Activated CD8-positive, alpha-beta memory T cell treated with anti-CD3 and anti-CD28 coated beads for 48 hours (primary cell): ENCODE data around the gene CAMK2A.

ENCODE experiments used
- DNase-seq, 3 experiments: peaks; one replicate each; pipeline ENCODE4 v3.0.0-alpha.2; 2020; ENCODE audit warnings: low read depth in 2 of 3, low spot score in 2 of 3

Gene CAMK2A

DNA sequence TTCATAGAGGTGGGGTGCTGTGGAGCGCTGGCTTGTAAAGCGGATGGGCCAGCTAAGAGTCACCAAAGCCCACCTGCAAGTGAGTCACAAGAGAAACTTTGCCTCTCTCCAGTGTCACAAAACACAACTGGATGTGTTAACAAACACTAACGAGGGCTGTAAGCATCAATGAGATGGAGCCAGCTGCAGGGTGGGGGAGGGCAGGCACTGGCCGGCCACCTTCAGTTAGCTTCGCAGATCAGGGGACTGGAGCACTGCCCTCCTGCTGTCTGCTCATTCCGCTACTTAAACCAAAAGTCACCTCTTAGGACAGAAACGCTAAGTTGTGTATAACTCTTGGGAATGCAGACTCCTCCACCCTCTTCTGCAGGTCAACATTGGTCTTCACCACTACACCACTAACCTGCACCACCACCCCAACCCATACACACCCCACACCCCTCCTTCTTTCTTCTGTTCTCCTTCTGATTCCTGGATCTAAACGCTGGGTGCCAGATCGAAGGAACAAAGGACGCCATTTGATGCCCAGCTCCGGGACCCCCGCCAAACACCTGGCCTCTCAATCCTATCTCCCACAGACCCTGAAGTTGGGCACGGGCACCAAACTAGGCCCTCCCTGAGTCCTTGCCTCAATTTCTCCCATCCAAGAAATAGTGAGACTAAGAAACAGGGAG is 11.1 kb upstream of the CAMK2A start:
- DNase-seq, result no peak

- no peak for DNase-seq
Measured at GRCh38 chr5:150299571-150300327, 10.2 kb upstream of the CAMK2A start.

- no peak for DNase-seq
Measured at GRCh38 chr5:150298701-150299451, 9.3 kb upstream of the CAMK2A start.

DNA sequence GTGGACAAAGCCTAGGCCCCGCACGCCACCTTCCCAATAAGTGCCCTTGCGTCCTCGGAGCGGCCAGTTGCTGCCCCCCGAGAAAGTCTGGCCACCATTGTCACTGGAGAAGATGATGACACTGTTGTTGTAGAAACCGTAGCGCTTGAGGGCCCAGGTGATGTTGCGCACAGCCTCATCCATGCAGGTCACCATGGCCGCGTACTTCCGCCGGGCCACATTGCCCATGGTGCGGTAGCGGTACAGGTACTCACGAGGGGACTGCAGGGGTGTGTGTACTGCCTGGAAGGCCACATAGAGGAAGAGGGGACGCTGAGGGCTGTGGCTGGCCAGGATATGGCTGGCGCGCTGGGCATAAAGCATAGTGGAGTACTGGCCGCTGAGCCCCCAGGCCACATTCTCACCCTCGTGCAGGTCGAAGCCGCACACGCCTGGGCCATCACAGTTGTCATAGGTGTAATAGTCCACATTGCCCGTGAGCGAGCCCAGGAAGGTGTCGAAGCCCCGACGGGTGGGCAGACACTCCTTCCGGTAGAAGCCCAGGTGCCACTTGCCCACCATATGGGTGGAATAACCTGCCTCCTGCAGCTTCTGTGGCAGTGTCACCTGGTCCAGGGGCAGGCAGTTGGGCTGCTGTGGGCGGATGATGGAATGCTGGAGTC is 8.5 kb upstream of the CAMK2A start:
- no peak for DNase-seq

DNA sequence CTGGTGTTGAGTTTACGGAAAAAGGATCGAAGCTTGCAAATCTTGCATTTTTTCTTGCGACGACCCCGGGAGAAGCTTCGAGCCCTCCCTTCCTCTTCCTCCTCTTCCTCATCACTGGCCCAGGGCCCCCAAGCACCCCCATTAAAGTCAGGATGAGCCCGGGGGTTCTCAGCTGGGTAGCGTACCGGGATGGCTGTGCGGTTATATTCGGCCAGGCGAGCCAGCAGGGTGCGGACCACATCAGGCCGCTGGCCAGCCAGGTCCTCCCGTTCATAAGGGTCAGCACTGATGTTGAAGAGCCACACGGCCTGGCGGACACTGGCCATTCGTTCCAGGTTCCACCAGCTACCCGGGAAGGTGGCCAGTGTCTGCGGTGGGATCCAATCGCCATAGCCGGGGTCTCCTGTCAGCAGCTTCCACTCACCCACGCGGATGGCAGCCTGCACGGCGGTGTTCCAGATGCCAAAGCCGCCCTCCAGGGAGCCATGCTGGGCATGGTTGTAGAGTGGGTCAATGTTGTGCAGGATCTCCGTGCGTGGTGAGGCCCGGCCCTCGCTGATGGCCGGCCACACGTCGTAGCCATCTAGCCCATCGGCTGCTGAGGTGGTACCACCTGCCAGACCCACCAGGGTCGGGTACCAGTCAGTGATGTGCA is 7.8 kb upstream of the CAMK2A start:
- DNase-seq, result no peak

- DNase-seq, result no peak
Measured at GRCh38 chr5:150296496-150296895, 6.9 kb upstream of the CAMK2A start.

DNA sequence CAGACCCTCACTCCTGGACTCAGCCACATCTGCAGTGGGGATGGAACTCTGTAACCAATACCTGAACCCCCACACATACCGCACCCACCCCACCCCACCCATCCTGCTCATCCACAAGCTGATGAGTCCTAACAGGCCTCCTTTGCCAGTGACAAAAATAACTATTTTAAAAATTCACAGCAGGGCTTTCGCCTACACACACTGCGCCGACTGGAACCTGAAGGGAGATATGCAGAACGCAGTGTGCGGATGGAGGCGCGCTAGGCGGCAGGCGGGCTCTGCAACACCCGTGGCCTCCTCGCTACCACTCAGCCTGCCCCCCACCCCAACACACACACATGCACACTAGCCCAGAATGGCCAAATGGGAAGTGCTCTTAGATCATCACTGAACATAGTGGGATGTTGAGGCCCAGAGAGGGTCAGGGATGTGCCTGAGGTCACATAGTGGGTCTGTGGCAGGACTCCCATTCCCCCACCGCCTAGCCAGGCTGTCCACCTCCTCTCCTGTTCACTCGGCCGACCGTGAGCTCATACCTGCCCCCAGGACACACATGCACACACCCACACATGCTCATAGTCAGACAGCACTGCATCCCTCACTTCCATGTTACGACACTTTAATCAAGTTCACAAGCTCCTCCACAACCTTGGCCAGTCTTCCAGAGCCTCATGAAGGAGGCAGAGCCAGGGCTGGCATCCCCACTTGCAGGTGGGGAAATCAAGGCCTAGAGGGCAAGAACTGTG is 6.3 kb upstream of the CAMK2A start:
- no peak for DNase-seq

GRCh38 chr5:150295172-150295634 is 5.6 kb upstream of the CAMK2A start:
- no peak for DNase-seq

DNA sequence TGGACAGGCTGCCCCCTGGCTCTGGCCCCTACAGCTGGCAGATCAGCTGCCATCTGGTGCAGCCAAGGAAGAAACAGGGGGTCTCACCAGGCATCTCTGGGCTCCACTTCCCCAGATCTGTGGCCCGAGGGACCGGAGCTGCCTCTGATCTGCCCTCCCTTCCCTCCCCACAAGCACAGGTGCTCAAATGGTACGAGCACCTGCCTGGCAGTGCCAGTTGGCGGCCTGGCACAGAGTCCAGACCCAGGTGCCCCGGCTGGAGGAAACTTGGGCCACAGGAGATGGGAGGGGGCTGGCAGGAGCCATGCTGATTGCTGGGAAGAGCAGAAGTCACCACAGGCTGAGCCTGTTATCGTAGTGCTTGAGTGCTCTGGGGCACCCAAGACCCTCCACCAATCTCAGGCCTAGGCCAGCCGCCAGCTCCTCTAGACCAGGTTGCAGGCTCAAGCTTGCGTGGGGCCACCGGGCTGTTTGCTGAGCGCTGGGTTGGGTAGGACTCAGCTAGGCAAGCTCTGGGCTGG is 5.0 kb upstream of the CAMK2A start:
- no peak for DNase-seq

DNA sequence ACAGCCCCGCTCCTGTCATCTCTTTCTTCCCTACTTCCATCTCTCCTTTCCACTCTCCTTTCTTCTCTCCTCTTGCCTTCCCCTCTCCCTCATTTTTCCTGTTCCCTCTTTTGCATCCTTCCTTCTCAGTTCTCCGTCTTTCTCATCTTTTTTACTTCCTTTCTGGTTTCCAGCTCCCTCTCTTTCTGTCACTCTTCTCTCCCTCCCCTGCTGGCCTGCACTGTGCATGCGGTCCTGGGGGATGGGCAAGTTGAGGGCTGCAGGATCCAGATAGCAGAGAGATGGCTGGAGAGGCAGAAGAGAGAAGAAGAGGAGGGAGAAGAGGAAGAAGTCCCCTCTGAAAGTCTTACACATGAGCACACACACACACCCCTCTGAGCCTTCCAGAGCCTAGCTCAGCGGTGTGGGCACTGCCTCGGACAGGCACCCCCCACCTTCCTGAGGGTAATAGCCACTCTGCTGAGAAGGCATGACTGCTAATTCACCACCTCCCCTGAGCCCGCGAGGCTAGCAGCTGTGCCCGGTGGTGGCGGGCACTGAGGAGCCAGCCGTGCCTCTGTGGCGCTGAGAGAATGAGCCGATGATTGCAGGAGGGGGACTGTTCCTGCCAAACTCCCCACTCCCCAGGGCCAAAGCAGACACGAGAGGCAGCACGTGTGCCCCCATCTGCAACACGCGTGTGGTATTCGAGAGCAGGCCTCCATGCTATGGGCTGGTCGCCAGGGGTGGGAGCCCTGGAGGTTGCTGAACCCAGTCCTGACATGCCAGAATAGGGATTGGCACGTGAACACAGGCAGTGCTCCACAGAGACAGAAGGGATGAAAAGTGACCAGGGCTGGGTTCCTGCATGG is 3.7 kb upstream of the CAMK2A start:
- DNase-seq, result no peak

DNA sequence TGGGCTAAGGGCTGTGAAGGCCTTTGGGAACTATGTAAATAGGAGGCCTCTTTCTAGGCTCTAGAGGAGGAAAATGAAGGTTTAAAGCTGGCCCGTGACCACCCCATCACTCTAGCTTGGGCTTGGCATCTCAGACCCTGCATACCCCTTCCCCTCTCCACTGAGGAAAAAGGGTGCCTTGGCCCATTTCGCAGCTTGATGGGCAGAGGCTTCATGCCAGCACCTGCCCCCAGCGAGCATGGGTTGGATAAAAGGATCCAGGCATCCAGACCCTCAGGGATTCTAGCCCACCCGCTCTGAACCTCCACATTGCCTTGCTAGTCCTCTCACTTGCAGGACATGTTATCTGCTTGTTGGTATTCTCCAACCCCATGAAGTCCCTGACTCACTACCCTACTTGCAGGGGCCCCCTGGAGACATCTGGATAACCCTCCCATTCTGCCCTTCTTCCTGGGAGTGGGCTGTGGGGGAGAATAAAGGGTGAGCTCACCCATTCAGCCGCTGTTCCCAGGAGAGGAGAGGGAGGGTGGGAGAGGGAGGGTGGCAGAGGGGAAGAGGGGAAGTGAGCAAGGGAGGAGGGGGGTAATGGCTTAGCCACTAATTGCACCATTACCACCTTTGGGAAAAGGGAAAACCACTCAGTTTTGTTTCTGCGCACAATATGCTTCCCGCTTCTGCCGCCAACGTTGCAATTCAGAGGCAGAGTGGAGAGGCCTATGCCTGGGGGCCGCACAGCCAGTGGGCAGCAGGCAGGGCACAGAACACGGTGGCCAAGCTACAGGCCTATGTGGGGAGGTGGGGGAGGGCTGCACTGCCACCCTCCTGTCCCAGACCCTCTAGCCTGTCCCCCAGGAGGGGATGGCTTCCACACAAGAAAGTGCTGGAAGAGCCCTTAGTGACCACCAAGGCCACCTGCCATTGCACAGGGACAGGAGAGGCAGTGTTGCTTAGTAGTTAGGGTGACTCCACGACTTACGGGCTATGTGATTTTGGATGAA is 2.1 kb upstream of the CAMK2A start:
- no peak for DNase-seq

- DNase-seq, result no peak
Measured at GRCh38 chr5:150288791-150289190, 782 bp downstream of the CAMK2A start.

- DNase-seq, result no peak
Measured at GRCh38 chr5:150288361-150288760, 1.2 kb downstream of the CAMK2A start.

- no peak for DNase-seq
Measured at GRCh38 chr5:150286820-150287219, 2.8 kb downstream of the CAMK2A start.

GRCh38 chr5:150285114-150285513 is 4.5 kb downstream of the CAMK2A start:
- no peak for DNase-seq

DNA sequence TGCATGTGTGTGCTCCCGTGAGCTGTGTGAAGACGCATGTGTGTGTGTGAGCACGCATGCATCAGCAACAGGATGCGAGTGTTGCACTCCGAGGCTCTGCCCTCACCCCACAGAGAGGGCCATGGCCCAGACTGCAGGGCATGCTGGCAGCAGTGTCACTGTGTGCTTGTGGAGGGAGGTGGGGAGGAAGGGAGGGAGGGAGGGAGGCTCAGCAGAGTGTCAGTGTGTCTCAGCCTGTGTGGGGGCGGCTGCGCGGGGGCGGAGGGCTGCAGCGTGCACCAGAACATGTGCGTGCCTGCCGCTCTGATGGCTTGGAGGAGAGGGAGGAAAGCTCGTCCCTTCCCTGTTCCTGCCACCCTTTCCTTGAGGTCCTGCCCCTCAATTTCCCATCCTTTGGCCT is 5.3 kb downstream of the CAMK2A start:
- no peak for DNase-seq

DNA sequence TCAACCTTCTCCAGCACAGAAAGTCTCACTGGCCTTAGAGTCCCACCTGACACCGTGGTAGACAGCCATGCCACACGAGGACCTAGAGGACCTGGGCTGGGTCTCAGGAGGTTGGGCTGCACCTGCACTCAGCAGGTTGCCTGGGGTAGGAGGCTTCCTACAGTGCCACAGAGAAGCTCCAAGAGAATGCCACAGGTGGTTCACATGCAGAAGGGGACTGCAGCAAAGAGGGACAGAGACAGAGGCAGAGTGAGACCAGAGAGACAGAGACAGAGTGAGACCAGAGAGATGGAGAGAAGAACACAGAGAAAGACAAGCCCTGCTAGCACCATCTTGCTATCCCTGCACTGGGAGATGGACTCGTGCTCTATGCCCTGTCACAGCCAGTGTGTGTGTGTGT is 5.7 kb downstream of the CAMK2A start:
- DNase-seq, result no peak

DNA sequence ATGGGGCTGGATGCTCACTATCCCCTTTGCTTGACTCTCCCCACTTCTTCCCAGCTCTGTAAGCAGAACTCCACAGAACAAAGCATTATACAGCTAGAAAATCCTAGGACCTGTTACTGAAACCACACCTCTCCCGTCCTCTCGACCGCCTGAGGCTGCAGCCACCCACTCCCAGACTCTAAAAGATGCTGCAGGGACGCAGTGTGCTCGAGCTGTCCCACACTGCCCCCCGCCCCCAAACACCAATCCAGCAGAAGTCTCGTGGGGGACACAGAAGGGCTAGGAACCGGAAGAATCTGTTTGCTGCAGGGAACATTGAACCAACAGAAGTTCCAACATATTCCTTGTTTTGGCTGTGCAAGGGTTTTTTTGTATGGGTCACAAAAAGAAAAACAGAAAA is 7.6 kb downstream of the CAMK2A start:
- DNase-seq, result no peak
